ENCODE measurements around the gene CNTN5.
"Not testable (repeated sequence)": the region's sequence is repeated elsewhere in the genome, so short reads cannot be mapped to it uniquely, and the experiment has no call there.

CNTN5 gene

DNA sequence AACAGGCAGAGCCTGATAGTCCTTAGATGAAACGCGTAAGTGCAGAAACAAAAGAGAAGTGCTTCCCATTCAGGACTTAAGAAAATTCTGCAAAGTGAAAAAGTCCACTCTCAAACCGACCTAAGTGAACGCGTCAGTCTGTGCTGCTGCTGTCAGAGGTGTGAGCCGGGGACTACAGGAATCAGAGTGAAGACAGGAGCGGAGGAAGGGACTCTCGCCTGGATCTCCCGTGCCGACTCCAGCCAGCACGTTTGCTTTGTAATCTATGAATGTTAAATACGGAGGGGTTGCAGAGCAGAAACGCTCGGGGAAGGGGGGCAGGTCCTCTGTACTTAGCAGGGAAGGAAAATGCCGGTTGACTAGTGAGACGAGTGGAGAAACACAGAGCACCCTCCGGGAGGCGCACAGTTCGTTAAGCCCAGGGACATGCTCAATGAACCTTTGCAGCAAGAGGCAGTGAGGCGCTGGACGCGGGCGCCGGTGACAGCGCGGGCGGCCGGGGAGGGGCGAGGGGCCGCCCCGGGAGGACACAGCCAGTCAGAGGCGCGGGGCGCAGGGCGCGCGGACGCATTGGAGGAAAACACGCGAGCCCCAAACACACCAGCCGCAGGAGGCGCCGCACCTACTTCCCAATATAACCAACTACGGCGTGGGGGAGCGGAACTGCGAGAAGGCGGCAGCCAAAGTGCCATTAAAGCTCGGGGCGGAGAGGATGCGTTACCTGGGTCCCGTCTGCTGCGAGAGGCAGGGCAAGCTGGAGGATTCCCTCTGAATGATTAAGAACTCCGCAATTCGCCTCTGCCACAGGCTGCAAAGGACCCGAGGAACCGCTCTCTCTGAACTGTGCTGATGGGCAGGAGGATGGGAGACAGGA, at the start of gene CNTN5:
Gene CNTN5 (plus strand): TSS at position 598 of the 874 bp plus-strand sequence.
- DNase-seq, result peak; percentile 20 to 68

DNA sequence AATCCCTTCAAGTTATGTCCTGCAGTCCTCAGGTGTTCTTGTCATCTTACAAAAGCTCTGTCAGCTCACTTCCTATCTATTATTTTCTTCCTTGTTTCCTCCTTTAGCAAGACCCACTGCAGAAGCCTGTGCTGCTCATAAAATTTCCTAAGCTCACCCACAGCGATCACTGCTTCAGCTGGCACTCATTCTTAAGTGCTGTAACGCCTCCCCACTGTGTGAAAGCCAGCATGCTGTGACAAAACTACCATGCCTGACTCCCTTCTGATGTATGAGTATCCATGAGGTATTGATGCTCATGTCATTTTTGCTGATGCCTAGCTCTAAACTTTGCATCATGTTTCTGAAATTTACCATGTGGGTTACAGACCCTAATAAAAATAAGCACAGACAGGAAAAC, 41.5 kb upstream of the CNTN5 start:
- DNase-seq, result no peak

DNA sequence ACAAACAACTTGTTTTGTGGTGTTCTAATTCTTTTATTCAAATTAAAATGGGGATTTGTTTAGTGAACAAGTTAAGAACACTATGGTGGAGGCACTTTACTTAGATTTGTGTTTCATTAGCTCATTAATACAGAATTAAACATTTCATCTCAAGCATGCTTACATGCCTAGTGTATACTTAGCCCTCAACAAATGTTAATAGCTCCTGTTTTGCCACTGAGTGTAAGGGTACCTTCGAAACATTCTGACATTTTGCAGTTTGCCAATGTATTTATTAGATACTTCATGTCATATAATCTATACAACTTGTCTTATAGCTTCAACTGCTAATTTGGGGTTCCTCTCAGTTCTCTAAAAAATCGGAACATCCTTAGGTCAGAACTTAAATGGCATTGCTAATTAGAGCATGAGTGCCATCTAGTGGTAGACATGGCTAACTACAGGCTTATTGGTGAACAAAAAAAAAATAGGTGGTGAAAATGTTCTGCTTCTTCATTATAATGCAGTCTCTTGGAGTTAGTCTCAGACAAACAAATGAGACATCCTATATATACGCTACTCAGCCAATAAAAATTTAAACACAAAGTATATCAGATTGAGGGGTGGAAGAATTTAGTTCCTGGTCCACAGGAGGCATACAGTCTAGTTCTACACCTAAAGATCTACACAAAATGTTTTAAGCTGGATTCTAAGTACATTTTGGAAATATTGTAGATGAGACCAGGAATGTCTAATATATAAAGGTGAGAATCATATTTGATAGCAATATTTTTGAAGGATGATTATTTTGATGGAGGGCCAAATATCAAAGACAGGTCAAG, 4.9 kb upstream of the CNTN5 start:
- peak in 1 of 2 donors; percentile 65 for DNase-seq

DNA sequence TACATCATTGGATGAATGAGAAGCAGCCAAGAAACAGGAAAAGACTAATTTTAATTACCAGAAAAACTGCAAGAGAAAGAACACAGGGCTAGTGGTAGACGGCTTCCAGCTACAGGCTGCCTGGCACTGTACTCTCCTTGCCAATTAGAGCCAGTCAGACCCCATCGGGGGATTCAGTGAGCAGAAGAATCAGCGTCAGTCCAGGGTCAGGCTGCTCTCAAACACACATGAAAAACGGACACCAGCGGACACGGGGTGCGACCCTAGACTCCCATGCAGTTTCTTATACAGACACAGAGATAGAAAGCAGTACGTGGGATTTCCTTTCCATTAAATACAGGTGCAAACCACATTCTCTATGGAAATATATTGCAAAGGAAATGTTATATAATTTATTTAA, 1.1 kb upstream of the CNTN5 start:
- peak in 1 of 2 donors; percentile 2 for DNase-seq

DNA sequence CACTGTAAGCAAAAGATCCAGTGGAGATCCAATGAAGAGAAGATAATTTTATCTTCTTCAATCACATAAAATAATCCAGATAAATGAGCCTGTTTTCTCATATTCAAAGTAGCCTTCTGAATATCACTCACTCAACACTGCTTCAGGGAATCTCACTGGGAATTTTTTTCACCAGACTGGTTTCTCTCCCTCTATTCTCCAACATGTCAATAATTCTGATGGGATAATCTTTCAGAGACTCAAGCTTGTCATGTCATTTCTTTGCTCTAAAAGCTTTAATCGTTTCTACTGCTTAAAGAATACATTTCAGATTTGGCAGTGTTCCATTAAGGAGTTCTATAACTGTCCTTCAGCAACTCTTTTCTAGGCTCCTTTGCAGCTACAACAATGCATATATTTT, 16.3 kb downstream of the CNTN5 start:
- DNase-seq, result no peak

DNA sequence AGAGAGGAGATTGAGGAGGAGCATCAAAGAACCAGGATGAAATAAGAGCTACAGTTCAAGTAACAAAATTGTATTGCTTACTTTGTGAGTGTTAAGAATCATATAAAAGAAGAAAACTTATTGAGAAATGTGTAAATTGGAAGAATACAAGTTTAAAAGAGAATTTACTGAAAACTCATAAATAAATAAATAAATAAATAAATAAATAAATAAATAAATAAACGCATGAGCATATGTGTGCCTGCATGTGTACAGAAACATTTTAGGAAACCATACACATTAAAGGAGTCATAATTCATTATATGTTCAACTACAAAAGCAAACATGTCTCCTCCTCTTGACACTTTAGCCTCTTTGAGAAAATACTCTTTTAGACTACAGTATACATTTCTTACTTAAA, 42.6 kb downstream of the CNTN5 start:
- DNase-seq, result no peak

DNA sequence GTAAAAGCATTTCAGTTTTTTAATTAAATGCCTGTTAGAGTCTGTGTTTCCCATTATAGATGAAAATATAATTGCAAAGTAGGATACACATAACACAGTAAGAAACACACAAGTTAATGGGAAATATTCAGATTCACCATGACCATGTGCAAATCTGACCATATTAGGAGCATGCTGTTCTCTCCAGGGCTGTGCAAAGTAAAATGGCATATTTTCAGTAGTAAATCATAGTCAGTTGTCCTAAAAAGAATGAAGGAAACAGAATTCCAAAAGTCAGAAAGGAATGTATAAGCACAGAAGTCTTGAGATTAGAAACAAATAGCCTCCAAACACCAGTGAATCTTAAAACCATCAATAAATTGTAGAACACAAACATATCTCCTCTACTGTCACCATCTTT, 44.4 kb downstream of the CNTN5 start:
- no peak for DNase-seq

DNA sequence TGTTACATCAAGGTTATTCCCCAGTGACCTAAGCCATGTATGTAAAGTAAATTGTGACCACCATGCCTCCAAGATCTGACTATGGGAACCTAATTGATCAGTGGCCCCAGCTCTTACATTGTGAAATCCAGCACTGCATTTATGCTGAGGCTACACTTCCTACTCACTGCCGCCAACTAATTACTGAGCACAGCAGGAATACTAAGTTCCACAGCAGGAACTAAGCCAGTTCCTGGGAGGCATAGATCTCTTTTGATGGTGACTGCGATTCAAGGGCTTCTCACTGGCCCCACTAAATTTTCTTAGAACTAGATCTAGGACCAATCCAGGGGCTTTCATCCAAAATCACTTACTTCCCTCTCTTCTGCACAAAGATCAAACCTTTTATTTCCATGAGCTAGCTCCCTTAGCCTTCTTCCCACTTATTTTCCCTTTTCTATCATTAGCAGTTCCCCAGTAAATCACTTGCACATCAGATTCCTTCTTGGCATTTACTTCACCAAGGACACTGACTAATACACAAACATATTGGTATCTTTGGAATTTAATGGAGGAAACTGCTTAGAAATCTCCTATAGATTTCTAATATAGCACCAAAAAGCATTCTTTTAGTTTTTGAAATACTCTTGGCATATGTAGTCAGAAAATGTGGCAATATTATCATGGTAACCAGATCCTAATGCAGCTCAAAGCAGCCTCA, 46.0 kb downstream of the CNTN5 start:
- no peak for DNase-seq

DNA sequence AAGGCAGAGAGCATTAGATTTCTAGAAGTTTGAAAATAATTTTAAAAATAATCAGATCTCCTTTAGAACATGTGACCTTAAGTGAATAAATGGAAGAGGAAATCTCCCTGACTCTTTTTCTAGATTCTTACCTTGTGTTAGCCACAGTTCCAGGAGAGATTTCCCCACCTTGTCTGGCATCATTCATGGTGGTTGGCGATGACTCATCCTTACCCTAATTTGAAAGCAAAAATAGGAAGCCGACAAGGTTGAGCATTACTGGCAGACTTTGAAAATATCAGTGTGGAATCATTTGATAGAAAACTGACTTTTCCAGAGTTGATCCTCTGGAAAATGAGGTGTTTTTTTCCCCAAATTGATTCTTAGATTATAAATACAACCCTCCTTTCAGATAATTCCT, 48.1 kb downstream of the CNTN5 start:
- DNase-seq, result no peak

DNA sequence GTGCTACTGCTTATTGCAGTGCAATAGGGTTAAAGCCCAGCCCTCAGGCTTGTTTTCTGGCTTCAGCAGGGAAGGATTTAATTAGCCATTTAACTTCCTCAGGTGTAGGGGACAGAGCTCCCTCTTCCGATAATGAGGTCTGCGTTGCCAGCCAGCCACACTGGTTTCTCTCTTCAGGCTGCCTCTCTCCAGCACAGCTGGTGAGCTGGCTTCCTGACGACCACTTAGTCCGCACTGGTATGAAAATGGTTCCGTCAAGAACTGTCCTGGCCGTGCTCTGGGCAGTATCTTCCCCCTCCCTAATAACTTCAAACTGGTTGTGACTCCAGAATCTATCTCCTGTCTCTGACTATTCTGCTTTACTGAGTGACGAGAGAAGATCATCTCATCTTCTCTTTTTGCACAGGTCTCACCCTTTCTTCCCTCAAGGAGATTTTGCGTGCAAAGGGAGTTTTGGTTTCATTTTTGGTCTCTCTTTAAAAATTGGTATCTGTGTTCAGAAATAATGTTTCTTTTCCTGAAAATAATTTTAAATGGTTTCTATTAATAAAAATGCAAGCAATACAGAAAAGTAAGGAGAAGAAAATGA, 49.2 kb downstream of the CNTN5 start:
- no peak for DNase-seq

DNA sequence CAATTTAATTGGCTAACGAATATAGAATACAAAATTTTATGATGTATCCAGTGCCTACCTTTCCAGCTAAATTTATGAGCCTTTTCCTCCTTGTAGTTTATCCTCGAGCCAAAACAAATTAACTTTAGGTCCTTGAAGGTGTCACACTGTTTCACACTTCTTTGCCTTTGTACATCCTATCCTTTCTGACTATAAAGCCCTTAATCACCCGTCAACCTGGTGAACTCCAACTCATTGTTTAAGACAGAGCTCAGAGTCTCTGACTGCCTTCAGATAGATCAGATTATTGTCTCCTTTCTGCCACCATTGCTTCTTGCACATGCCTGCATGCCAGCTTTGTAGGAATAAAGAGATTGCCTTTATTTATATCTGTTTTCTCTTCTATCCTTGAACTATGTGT, 58.8 kb downstream of the CNTN5 start:
- DNase-seq, result no peak

DNA sequence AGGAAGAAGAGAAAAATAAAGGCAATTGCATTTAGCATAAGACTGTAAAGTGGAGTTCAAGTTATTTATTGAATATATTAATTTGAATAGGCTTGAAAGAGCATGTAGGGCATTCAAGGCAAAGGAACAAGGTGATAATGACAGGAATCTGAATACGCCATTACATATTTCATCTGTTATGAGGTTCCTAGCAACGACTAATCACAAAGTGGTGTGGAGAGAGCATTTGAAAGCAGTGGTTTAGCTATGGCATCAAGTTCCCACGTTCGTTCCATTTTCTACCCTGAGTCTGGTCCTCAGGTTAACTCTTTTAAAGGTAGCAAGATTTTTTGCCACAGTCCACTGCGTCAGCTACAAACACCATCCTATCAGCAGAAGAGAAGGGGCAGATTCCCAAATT, 59.4 kb downstream of the CNTN5 start:
- no peak for DNase-seq

DNA sequence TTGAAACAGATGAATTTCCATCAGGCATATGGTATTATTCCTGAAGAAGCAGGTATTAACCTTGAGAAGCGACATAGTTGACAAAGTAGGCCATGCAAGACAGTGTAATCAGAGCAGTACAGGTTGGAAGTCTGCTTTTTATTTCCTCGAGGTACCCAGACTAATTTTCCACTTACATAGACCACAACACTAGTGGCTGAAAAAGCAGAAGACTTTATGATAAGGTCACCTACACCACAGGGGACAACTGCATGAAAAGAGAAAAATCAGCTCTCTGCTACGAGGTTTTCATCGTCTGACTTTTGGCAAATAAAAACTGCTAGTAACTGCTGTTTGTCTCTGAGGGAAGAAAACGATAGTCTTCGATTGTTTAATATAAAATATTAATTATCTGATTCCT, 77.5 kb downstream of the CNTN5 start:
- DNase-seq, result no peak

DNA sequence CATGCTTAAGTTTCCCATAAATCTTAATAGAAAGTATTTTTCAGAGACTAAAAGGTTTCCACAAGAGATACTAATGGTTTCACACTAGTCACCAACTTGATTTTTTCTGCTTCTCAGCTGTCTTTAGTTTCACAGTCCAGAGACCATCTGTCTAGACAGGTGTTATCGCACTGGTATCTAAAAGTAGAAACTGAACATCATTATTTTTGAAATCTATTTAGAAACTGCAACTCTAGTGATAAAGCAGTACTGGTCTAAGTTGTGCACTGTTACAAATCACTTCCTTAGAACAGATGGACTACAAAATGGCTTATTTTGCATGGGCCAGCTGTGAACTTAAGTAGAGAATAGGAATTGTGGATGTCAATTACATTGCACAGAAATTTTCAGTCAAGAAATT, 78.0 kb downstream of the CNTN5 start:
- no peak for DNase-seq

DNA sequence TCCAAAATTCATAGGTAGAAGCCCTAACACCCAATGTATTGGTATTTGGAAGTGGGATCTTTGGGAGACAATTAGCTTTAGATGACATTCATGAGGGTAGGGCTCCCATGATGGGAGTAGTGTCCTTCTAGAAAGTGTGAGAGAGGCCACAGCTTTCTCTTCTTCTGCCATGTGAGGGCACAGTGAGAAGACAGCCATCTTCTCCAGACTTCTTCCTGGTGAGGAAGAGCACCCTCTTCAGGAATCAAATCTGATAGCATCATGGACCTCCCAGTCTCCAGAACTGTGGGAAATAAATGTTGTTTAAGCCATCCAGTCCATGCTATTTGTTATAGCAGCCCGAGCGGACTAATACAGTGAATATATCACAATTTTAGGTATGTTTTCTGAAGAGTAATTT, 96.9 kb downstream of the CNTN5 start:
- no peak for DNase-seq

DNA sequence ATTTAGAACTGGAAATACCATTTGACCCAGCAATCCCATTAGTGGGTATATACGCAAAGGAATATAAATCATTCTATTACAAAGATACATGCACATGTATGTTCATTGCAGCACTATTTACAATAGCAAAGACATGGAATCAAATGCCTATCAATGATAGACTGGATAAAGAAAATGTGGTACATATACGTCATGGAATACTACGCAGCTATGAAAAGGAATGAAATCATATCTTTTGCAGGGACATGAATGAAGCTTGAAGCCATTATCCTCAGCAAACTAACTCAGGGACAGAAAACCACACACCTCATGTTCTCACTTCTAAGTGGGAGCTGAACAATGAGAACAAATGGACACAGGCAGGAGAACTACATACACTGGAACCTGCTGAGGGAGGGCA, 113.1 kb downstream of the CNTN5 start:
- not testable (repeated sequence) for DNase-seq

DNA sequence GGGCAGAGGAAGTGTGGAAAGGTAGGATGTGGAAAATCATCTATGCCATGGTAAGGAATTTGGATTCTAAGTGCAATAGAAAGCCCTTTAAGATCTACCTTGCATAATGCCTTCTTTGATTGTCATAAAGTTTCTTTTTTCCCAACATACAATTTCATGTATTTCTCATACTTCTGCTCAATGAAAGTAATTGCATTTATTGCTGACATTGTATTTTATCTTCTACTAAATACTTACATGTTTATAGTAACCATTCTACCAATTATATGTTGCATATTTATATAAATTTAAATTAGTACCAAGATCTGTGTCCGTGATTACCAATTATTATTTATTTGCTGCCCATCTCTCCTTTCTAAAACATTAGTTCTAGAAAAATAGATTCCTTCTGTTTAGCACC, 114.8 kb downstream of the CNTN5 start:
- no peak for DNase-seq

DNA sequence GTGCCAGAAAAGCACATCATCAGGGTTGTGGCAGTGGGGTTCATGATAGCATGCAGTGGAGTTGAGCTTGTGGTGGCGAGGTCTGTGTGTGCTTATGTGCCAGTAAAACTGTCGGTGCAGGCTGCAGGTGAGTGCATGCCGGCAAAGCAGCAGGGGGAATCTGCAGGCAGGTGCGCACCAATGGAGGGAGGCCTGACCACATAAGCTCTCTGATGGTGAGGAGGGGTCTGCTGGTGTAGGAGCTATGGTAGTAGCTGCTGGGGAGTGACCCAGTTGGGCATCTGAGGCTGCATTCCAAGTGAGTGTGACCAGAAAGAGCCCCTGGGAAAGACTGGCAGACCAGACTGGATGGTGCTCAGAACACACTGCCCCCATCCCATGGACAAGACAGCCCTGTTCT, 121.5 kb downstream of the CNTN5 start:
- no peak for DNase-seq

DNA sequence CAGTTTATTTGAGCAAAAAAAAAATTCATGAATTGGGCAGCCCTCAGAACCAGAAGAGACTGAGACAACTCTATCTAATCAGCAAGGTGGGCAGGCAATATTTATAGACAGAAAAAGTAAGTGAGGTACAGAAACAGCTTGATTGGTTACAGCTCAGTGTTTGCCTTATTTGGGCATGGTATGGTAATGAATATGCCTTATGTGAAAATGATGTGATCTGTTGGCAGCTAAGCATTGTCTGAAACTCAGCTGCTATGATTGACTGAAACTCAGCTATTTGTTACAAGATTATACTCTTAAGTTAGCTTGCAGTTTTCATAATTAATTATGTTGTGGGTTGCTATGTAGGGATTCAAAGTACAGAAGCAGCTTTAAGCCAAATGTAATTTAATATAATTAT, 127.6 kb downstream of the CNTN5 start:
- DNase-seq, result no peak

DNA sequence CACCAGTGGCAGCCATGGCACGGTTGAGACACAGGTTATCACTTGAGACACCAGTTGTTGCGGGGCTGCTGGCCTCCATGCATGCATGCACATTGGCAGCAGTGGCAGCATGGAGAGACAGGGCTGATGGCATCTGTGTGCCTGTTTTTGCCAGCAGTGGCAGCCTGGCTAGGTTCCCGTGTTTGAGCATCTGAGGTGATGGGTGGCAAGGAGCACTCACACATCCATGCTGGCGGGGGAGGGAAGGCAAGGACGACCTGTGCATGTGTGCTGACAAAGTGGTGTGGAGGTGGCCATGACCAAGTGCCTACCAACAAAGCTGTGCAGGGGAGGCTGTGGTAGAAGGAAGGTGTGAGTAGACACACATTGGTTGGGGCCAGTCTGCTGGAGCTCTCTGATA, 133.5 kb downstream of the CNTN5 start:
- DNase-seq, result no peak

DNA sequence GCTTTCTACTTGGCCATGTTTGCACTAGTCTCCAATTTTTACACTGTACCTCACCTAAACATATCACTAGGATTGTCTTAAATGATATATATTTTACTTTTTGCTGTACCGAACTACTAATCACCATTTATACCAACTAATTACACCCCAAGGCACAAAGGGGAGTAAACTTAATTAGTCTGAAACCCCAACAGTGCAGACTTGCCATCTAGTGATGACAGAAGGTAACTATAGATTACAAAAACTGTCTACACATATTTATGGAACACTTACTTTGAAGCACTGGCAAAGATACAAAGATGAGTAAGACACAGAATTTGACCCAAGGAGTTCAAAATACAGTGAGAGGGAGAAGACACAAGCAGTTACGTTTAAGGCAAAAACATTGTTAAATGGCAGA, 139.7 kb downstream of the CNTN5 start:
- DNase-seq, result no peak

DNA sequence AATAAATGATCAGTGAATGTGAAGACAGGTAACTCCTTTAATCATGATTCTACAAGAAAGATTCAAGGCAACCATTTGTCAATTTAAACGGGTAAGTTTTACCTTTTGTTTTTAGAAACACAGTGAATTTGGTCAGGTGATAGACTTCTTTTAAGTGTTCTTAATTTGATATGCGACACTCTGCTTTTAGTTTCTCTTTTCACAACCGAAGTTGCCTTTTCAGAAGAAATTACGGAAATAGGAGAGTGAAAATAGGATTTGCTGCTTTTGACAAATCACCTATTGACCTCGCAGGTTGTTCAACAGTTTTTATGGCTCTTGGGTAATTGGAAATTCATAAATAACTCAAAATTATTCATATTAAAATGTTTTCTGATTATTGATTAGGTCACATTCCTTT, 142.1 kb downstream of the CNTN5 start:
- DNase-seq, result no peak

DNA sequence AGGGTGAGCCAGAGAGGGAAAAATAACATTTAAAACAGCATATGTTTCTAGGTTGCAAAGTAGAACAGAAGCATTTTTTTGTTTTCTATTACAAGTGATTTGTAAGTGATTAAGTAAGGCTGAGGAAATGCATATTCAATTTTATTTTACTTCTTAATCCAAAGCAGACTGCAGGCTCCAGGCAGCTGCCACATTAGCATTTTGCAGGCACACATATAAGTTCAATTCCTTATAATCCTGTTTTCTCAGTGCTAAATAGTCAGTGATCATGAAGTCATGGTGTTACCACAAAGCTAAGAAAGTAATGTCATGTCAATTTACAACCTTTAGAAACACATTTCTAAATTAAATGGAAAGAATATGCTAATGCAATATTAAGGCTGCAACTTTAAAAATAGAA, 149.8 kb downstream of the CNTN5 start:
- no peak for DNase-seq
